H9 (cell line): ENCODE measurements around the gene SLC7A14. TPM values are rescaled to one million over a fixed set of nuclear protein-coding genes. Genes with fewer than 3 reads are reported as not detected.

Source experiments
- DNase-seq: peaks from one replicate; pipeline ENCODE4 v3.0.0-alpha.2; 2017
- H2AFZ ChIP-seq: one replicate; pipeline ENCODE4 v1.6.1; 2013; ENCODE audit warnings: mild to moderate bottlenecking, low read length, control low read depth, moderate library complexity
- H2AK5ac ChIP-seq: 2 replicates; pipeline ENCODE4 v1.6.1; 2013; ENCODE audit warnings: low read length, control low read depth, mixed read lengths; ENCODE audit not compliant: insufficient read length
- H2BK120ac ChIP-seq: one replicate; pipeline ENCODE4 v1.6.1; 2013; ENCODE audit warnings: low read depth, mild to moderate bottlenecking, low read length, control low read depth, inconsistent platforms; ENCODE audit not compliant: poor library complexity, severe bottlenecking
- H2BK12ac ChIP-seq: 2 replicates; pipeline ENCODE4 v1.6.1; 2013; ENCODE audit warnings: low read length, control low read depth, mixed read lengths, low read depth; ENCODE audit not compliant: insufficient read length
- H2BK15ac ChIP-seq: 2 replicates; pipeline ENCODE4 v1.6.1; 2013; ENCODE audit warnings: low read depth, low read length, control low read depth
- H2BK20ac ChIP-seq: one replicate; pipeline ENCODE4 v1.6.1; 2013; ENCODE audit warnings: low read depth, mild to moderate bottlenecking, low read length, control low read depth, inconsistent platforms; ENCODE audit not compliant: poor library complexity, severe bottlenecking
- H2BK5ac ChIP-seq: 2 replicates; pipeline ENCODE4 v1.6.1; 2013; ENCODE audit warnings: low read length, control low read depth, mixed read lengths; ENCODE audit not compliant: insufficient read length
- H3K14ac ChIP-seq: 2 replicates; pipeline ENCODE4 v1.6.1; 2013; ENCODE audit warnings: low read length, control low read depth; ENCODE audit not compliant: insufficient read depth
- H3K18ac ChIP-seq: 2 replicates; pipeline ENCODE4 v1.6.1; 2013; ENCODE audit warnings: low read depth, mild to moderate bottlenecking, mixed read lengths, low read length, control low read depth; ENCODE audit not compliant: insufficient read length
- H3K23ac ChIP-seq: 2 replicates; pipeline ENCODE4 v1.6.1; 2013; ENCODE audit warnings: low read length, control low read depth, mixed read lengths, low read depth; ENCODE audit not compliant: insufficient read length
- H3K23me2 ChIP-seq: 2 replicates; pipeline ENCODE4 v1.6.1; 2013; ENCODE audit warnings: low read depth, mild to moderate bottlenecking, mixed read lengths, low read length, control low read depth; ENCODE audit not compliant: insufficient read length, poor library complexity, severe bottlenecking
- H3K27ac ChIP-seq: 2 replicates; pipeline ENCODE4 v1.5.1; 2013; ENCODE audit warnings: low read length, control low read depth, mixed read lengths, low read depth; ENCODE audit not compliant: insufficient read length
- H3K27me3 ChIP-seq: 2 replicates; pipeline ENCODE4 v1.6.1; 2013; ENCODE audit warnings: low read length, control low read depth, inconsistent platforms; ENCODE audit not compliant: insufficient read depth
- H3K4ac ChIP-seq: 2 replicates; pipeline ENCODE4 v1.6.1; 2013; ENCODE audit warnings: low read depth, mild to moderate bottlenecking, control low read depth, inconsistent platforms, low read length, moderate library complexity
- H3K4me1 ChIP-seq: 2 replicates; pipeline ENCODE4 v1.6.1; 2013; ENCODE audit warnings: low read length, control low read depth, inconsistent platforms; ENCODE audit not compliant: insufficient read depth
- H3K4me2 ChIP-seq: 2 replicates; pipeline ENCODE4 v1.6.1; 2013; ENCODE audit warnings: low read length, control low read depth, mixed read lengths; ENCODE audit not compliant: insufficient read length, insufficient read depth
- H3K56ac ChIP-seq: 2 replicates; pipeline ENCODE4 v1.6.1; 2013; ENCODE audit warnings: low read depth, mild to moderate bottlenecking, mixed read lengths, low read length, control low read depth; ENCODE audit not compliant: insufficient read length
- H3K79me1 ChIP-seq: 2 replicates; pipeline ENCODE4 v1.6.1; 2013; ENCODE audit warnings: low read depth, mild to moderate bottlenecking, moderate library complexity, low read length, control low read depth, inconsistent platforms; ENCODE audit not compliant: insufficient read depth, poor library complexity, severe bottlenecking
- H3K79me2 ChIP-seq: 2 replicates; pipeline ENCODE4 v1.6.1; 2013; ENCODE audit warnings: low read length, control low read depth, inconsistent platforms; ENCODE audit not compliant: insufficient read depth
- H3K9ac ChIP-seq: 2 replicates; pipeline ENCODE4 v1.6.1; 2013; ENCODE audit warnings: low read length, control low read depth, mixed read lengths; ENCODE audit not compliant: insufficient read length; ENCODE audit errors: extremely low read depth
- H3K9me3 ChIP-seq: one replicate; pipeline ENCODE4 v1.6.1; 2013; ENCODE audit warnings: low read depth, low read length, inconsistent platforms; ENCODE audit not compliant: control insufficient read depth
- H3T11ph ChIP-seq: one replicate; pipeline ENCODE4 v1.6.1; 2013; ENCODE audit warnings: mild to moderate bottlenecking, low read length, control low read depth, inconsistent platforms
- H4K20me1 ChIP-seq: one replicate; pipeline ENCODE4 v1.6.1; 2013; ENCODE audit not compliant: control insufficient read depth, insufficient read length, insufficient read depth
- H4K5ac ChIP-seq: 2 replicates; pipeline ENCODE4 v1.6.1; 2013; ENCODE audit warnings: low read depth, mild to moderate bottlenecking, mixed read lengths, low read length, control low read depth; ENCODE audit not compliant: insufficient read length
- H4K8ac ChIP-seq: replicated peaks from 2 replicates; pipeline ENCODE4 v1.6.1; 2013; ENCODE audit warnings: low read length, control low read depth, mixed read lengths, low read depth; ENCODE audit not compliant: insufficient read length
- H4K91ac ChIP-seq: 2 replicates; pipeline ENCODE4 v1.6.1; 2013; ENCODE audit warnings: low read depth, mild to moderate bottlenecking, moderate library complexity, mixed read lengths, low read length, control low read depth; ENCODE audit not compliant: insufficient read length
- H3K27ac Mint-ChIP-seq, 3 experiments: 2 replicates in 2 of 3; 3 replicates in 1 of 3; pipeline ENCODE4 v1.8.0; 2020 to 2021; ENCODE audit warnings: mixed read lengths in 3 of 3, mild to moderate bottlenecking in 1 of 3, moderate library complexity in 1 of 3
- H3K27me3 Mint-ChIP-seq: 2 replicates; pipeline ENCODE4 v1.8.0; 2021; ENCODE audit warnings: low read depth, mild to moderate bottlenecking, moderate library complexity, mixed read lengths
- H3K36me3 Mint-ChIP-seq, 3 experiments: 2 replicates in 2 of 3; 3 replicates in 1 of 3; pipeline ENCODE4 v1.8.0; 2020 to 2021; ENCODE audit warnings: low read depth in 3 of 3, mixed read lengths in 3 of 3; ENCODE audit not compliant: insufficient read depth in 1 of 3
- H3K4me1 Mint-ChIP-seq, 2 experiments: 2 replicates each; pipeline ENCODE4 v1.8.0; 2020; ENCODE audit warnings: mixed read lengths in 2 of 2
- H3K4me3 Mint-ChIP-seq, 2 experiments: 2 replicates in 1 of 2; 3 replicates in 1 of 2; pipeline ENCODE4 v1.8.0; 2020 to 2021; ENCODE audit warnings: mild to moderate bottlenecking in 2 of 2, mixed read lengths in 2 of 2, moderate library complexity in 1 of 2
- H3K9me3 Mint-ChIP-seq, 2 experiments: 2 replicates in 1 of 2; 3 replicates in 1 of 2; pipeline ENCODE4 v1.8.0; 2020; ENCODE audit warnings: mild to moderate bottlenecking in 2 of 2, mixed read lengths in 2 of 2, moderate library complexity in 1 of 2
- WGBS: extraction: QIAGEN DNeasy Blood & Tissue Kit; methylation state at CpG from one replicate; pipeline ENCODE4 v1.1.7; 2013; ENCODE audit warnings: missing lambda C conversion rate, low lambda C conversion rate, mixed read lengths; ENCODE audit not compliant: insufficient read length; ENCODE audit errors: extremely low coverage; 5-methylcytosine and 5-hydroxymethylcytosine counted together
- total RNA-seq: library from RNA; stranded (reverse); gene quantifications from 2 replicates; pipeline ENCODE4 v1.2.1, GENCODE V29; 2021
- TF ChIP-seq, protein P1 (sequence below): fragments of 200-600 bp; sonication (generic); conservative IDR thresholded peaks from 3 replicates; pipeline ENCODE4 v1.8.0; 2021; ENCODE audit warnings: antibody characterized with exemption, mild to moderate bottlenecking

The SLC7A14 gene
- total RNA-seq, 1 experiment from 2014 or later, result 0.42 TPM

DNA sequence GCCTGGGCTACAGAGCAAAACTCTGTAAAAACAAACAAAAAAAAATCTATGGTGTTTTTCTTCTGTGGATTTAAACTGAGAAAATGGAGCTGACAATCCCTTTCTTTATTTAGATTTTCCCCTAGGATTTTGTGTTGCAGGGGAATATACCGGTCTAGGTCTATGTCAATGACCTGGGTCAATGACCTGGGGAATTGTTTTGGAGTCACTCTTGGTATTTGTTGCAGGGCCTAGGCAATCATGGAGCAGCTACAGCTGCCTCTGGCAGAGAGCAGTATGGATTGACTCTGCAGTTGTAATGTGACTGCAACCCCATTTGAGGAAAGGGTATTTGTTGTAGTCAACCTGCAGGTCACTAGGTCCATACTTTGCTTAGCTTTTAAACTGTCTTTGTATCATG, 37.6 kb upstream of the SLC7A14 start:
- Histone ChIP-seq H2BK12ac (no peak overlapping the region), H3K4me2 (no peak overlapping the region), H3K27me3 (no peaks in the 10 kb centered on the region), H3K4me1 (no peaks in the 10 kb centered on the region), H3T11ph (no peak overlapping the region), H4K8ac (no peak overlapping the region), H3K79me1 (no peaks in the 10 kb centered on the region), H3K79me2 (no peaks in the 10 kb centered on the region), H3K9me3 (no peaks in the 10 kb centered on the region), H3K56ac (no peak overlapping the region), H2BK15ac (no peak overlapping the region), H3K9ac (no peak overlapping the region), H3K18ac (no peak overlapping the region), H3K14ac (no peak overlapping the region), H3K27ac (no peak overlapping the region), H4K5ac (no peak overlapping the region), H4K91ac (no peak overlapping the region), H2BK5ac (no peak overlapping the region), H2BK120ac (no peak overlapping the region), H2BK20ac (no peak overlapping the region), H4K20me1 (no peaks in the 10 kb centered on the region), H2AFZ (no peak overlapping the region), H3K23me2 (no peaks in the 10 kb centered on the region), H2AK5ac (no peak overlapping the region), H3K4ac (no peak overlapping the region), H3K23ac (no peak overlapping the region)
- H3K36me3 Mint-ChIP-seq, result peaks cover 0 to 3% (median 2%) of the 10 kb centered on the region in 3 experiments; a peak in 3 of 7 replicates
- no peak for DNase-seq
- peaks cover 13 to 14% of the 10 kb centered on the region in 2 experiments; a peak in 4 of 5 replicates for H3K9me3 Mint-ChIP-seq
- no peaks in the 10 kb centered on the region for H3K4me1 Mint-ChIP-seq
- no peak overlapping the region for H3K27ac Mint-ChIP-seq
- no CpG with 5 or more reads among the region's 1 CpG for WGBS
- no peaks in the 10 kb centered on the region for H3K27me3 Mint-ChIP-seq
- no peak overlapping the region for H3K4me3 Mint-ChIP-seq
- TF ChIP-seq, protein P1, sequence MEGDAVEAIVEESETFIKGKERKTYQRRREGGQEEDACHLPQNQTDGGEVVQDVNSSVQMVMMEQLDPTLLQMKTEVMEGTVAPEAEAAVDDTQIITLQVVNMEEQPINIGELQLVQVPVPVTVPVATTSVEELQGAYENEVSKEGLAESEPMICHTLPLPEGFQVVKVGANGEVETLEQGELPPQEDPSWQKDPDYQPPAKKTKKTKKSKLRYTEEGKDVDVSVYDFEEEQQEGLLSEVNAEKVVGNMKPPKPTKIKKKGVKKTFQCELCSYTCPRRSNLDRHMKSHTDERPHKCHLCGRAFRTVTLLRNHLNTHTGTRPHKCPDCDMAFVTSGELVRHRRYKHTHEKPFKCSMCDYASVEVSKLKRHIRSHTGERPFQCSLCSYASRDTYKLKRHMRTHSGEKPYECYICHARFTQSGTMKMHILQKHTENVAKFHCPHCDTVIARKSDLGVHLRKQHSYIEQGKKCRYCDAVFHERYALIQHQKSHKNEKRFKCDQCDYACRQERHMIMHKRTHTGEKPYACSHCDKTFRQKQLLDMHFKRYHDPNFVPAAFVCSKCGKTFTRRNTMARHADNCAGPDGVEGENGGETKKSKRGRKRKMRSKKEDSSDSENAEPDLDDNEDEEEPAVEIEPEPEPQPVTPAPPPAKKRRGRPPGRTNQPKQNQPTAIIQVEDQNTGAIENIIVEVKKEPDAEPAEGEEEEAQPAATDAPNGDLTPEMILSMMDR, result no peak
